CD4-positive, alpha-beta memory T cell (primary cell): ENCODE measurements around the gene KPTN. TPM values are rescaled to one million over a fixed set of nuclear protein-coding genes. Genes with fewer than 3 reads are reported as not detected.
A peak's percentile ranks its signal among the peaks of the same experiment; 100 is the strongest.

Experiments
- CTCF ChIA-PET: fragments of 350-600 bp; sonication (Branson Sonifier 250); formaldehyde crosslinking; loops from one replicate; lab custom pipeline; 2021; ENCODE audit warnings: inconsistent platforms; ENCODE audit not compliant: partially characterized antibody; lab: Charles Lee
- POLR2A ChIA-PET: fragments of 350-600 bp; sonication (Branson Sonifier 250); formaldehyde crosslinking; loops from one replicate; lab custom pipeline; 2021; ENCODE audit not compliant: partially characterized antibody; lab: Charles Lee
- DNase-seq, 5 donors: peaks; one replicate each; pipeline versions ENCODE4 v3.0.0 to v3.0.0-alpha.2; 2020 to 2022; ENCODE audit warnings: mixed read lengths in 1 of 5
- H3K27ac ChIP-seq: one replicate; pipeline ENCODE4 v1.7.0; 2013; ENCODE audit warnings: low read depth, low read length
- H3K27me3 ChIP-seq: 2 replicates; pipeline ENCODE4 v1.7.0; 2013; ENCODE audit warnings: mild to moderate bottlenecking, low read length, moderate library complexity; ENCODE audit not compliant: insufficient read depth
- H3K36me3 ChIP-seq: 2 replicates; pipeline ENCODE4 v1.7.0; 2013; ENCODE audit warnings: mild to moderate bottlenecking, low read length, moderate library complexity; ENCODE audit not compliant: insufficient read depth
- H3K4me1 ChIP-seq: 2 replicates; pipeline ENCODE4 v1.7.0; 2013; ENCODE audit warnings: mild to moderate bottlenecking, low read length, moderate library complexity; ENCODE audit not compliant: insufficient read depth
- H3K4me3 ChIP-seq, 2 donors: one replicate each; pipeline ENCODE4 v1.7.0; 2013; ENCODE audit warnings: low read length in 2 of 2, mild to moderate bottlenecking in 1 of 2
- H3K9me3 ChIP-seq, 2 donors: one replicate each; pipeline ENCODE4 v1.7.0; 2013; ENCODE audit warnings: low read length in 2 of 2, control low read depth in 1 of 2; ENCODE audit not compliant: control insufficient read depth in 1 of 2
- H3K27ac Mint-ChIP-seq, 7 donors: one replicate each; pipeline ENCODE4 v1.8.0; 2020 to 2021; ENCODE audit warnings: mixed read lengths in 7 of 7, mild to moderate bottlenecking in 6 of 7, inconsistent platforms in 3 of 7, moderate library complexity in 3 of 7
- H3K27me3 Mint-ChIP-seq, 2 donors: one replicate each; pipeline ENCODE4 v1.8.0; 2020 to 2021; ENCODE audit warnings: mixed read lengths in 2 of 2
- H3K36me3 Mint-ChIP-seq, 2 donors: one replicate each; pipeline ENCODE4 v1.8.0; 2020 to 2021; ENCODE audit warnings: mixed read lengths in 2 of 2, inconsistent platforms in 1 of 2, mild to moderate bottlenecking in 1 of 2
- H3K4me1 Mint-ChIP-seq, 4 donors: one replicate each; pipeline ENCODE4 v1.8.0; 2020 to 2021; ENCODE audit warnings: mixed read lengths in 4 of 4, mild to moderate bottlenecking in 1 of 4
- H3K4me3 Mint-ChIP-seq, 8 donors: one replicate each; pipeline ENCODE4 v1.8.0; 2020 to 2021; ENCODE audit warnings: mixed read lengths in 8 of 8, mild to moderate bottlenecking in 7 of 8, moderate library complexity in 6 of 8, inconsistent platforms in 3 of 8
- H3K9me3 Mint-ChIP-seq, 8 donors: one replicate each; pipeline ENCODE4 v1.8.0; 2020 to 2021; ENCODE audit warnings: mixed read lengths in 8 of 8, mild to moderate bottlenecking in 5 of 8, inconsistent platforms in 3 of 8, moderate library complexity in 1 of 8
- intact Hi-C: fragments of 100-400 bp; cut with micrococcal nuclease; formaldehyde crosslinking; loops from one replicate; pipeline ENCODE4 v1.15.1; 2023
- polyA plus RNA-seq, 2 donors: library from polyadenylated mRNA; unstranded; fragments of 300-500 nt; fragmentation: Illumina TruSeq; gene quantifications; one replicate each; pipeline ENCODE4 v1.2.3, GENCODE V29; 2021
- total RNA-seq, 2 experiments: library from RNA; stranded (reverse); gene quantifications; one replicate each; pipeline ENCODE4 v1.2.3, GENCODE V29; 2021

KPTN gene
- total and polyA plus RNA-seq, 4 experiments from 2014 or later = 4.0 to 10.6 (median 4.6) TPM

DNA sequence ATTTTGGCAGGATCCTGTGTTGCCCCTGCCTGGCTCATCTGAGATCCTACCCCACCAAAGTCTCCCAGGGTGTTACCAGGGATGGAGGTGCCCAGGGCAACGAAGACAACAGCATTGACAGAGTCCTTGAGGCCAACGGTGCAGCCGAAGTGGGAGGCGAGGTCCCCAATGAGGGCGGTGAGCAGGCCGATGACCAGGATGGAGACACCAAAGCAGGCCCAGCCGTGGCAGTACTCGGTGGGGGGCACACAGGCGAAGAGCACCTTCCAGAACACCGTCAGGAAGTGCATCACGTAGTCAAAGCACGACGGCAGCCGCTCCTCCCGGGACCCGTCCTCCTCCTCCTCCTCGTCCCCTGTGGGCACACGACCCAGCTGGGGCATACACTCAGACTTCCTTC lies 51.9 kb downstream of the KPTN start:
- no peaks in the 10 kb centered on the region for H3K36me3 ChIP-seq
- no peaks in the 10 kb centered on the region for H3K36me3 Mint-ChIP-seq
- H3K27ac ChIP-seq = no peak overlapping the region
- peak overlapping the region in 2 of 8 donors; percentile 9 to 62 for H3K4me3 Mint-ChIP-seq
- DNase-seq = no peak
- H3K27me3 Mint-ChIP-seq = peaks cover 16 to 20% of the 10 kb centered on the region in 2 donors
- intact Hi-C loops = no loop called here
- peaks cover 9% of the 10 kb centered on the region for H3K27me3 ChIP-seq
- peaks cover 12 to 29% (median 25%) of the 10 kb centered on the region in 4 donors for H3K4me1 Mint-ChIP-seq
- no peaks in the 10 kb centered on the region for H3K9me3 Mint-ChIP-seq
- CTCF ChIA-PET = interaction anchor here (0.8 to 10.6 kb wide), 7 partner anchors 53 to 356 kb away, joined by 3 to 293 read pairs (median 4); partner anchors contain the start of gene EHD2
- no peak overlapping the region for H3K4me3 ChIP-seq
- H3K4me1 ChIP-seq = peaks cover 36% of the 10 kb centered on the region
- no peaks in the 10 kb centered on the region for H3K9me3 ChIP-seq
- peak overlapping the region in 1 of 7 donors; percentile 32 for H3K27ac Mint-ChIP-seq
- POLR2A ChIA-PET = no interaction called here

DNA sequence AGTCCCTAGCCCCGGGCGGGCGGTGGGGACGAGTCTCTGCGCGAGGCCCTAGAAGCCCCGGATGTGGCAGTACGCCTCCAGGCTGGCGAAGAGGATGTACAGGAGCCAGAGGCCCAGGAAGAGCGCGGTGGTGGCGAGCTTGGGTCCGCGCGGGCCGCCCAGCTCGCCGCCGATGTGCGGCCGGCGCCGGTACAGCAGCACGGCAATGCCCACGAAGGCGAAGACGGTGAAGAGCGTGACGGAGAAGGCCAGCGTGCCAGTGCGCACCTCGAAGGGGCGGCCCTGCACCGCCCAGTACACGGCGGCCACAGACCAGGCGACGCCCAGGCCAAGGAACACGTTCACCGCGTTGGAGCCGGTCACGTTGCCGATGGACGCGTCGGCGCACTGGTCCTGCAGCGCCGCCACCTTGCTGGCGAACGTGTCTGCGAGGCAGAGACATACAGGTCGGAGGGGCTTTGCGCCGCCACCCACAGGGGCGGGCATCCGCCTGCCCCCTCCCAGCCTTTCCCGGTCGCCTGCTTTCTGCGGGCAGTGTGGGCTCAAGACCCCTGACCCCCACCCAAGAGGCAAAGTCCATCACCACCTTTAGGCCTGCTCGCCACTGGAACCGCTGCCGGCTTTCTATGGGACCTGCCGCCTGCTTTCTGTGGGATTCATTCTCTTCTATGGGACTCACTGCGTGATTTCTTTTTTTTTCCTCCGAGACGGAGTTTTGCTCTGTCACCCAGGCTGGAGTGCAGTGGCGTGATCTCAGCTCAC lies 53.8 kb downstream of the KPTN start:
- Histone ChIP-seq H3K4me1 (peaks cover 30% of the 10 kb centered on the region), H3K27ac (no peak overlapping the region), H3K9me3 (no peaks in the 10 kb centered on the region), H3K27me3 (peaks cover 17% of the 10 kb centered on the region), H3K36me3 (no peaks in the 10 kb centered on the region), H3K4me3 (no peak overlapping the region)
- peak overlapping the region in 1 of 7 donors; percentile 32 for H3K27ac Mint-ChIP-seq
- CTCF ChIA-PET = interaction anchor here (1.0 to 1.7 kb wide), 2 partner anchors 270 to 276 kb away, joined by 3 read pairs; no protein-coding TSS in a partner anchor
- peaks cover 7 to 15% (median 14%) of the 10 kb centered on the region in 4 donors for H3K4me1 Mint-ChIP-seq
- peak overlapping the region in 7 of 8 donors; percentile 40 to 72 (median 61) for H3K4me3 Mint-ChIP-seq
- DNase-seq = peak in 1 of 5 donors; percentile 39
- H3K36me3 Mint-ChIP-seq = no peaks in the 10 kb centered on the region
- intact Hi-C loops = no loop called here
- peaks cover 22 to 23% of the 10 kb centered on the region in 2 donors for H3K27me3 Mint-ChIP-seq
- H3K9me3 Mint-ChIP-seq = no peaks in the 10 kb centered on the region
- POLR2A ChIA-PET = interaction anchor here (1.0 kb wide), 1 partner anchor 171 kb away, joined by 3 read pairs; no protein-coding TSS in a partner anchor

DNA sequence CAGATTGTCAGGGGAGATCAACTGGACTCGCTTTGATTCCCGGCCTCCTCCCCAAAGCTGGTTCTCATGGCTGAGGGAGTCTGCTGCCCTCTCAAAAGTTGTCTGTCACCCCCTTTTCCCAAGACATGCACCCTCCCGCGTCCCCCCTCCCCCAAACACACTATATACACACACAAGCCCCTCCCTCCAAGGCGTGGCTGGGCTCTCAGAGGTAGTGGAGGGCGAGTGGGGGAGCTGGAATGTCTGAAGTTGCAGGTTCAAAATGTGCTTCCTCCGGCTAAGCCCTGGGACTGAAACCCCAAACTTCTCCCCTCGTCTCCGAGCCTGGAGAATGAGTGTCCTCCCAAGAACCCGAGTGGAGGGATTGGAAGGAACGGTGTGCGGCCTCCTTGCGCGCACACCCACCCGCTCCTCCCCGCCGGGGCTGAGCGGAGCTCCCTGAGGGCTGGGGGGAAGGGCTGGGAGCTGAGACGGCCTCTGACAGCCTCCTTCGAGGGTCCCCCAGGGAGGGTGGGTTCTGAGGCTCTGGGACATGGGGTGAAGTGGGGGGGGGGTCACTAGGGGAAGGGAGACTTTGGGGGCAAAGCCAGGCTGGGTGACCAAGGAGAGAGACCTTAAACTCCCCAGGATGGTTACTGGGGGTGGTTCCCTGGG lies 54.8 kb downstream of the KPTN start:
- no peak for DNase-seq
- Mint-ChIP-seq H3K36me3 (no peaks in the 10 kb centered on the region), H3K9me3 (peaks cover 0 to 2% (median 0%) of the 10 kb centered on the region in 8 donors), H3K27ac (no peak overlapping the region), H3K27me3 (peaks cover 25 to 26% of the 10 kb centered on the region in 2 donors), H3K4me3 (peak overlapping the region in 4 of 8 donors; percentile 51 to 72 (median 68)), H3K4me1 (peaks cover 6 to 12% (median 11%) of the 10 kb centered on the region in 4 donors)
- intact Hi-C loops = no loop called here
- ChIA-PET CTCF (interaction anchor here (0.9 to 1.9 kb wide), 11 partner anchors 7 to 279 kb away, joined by 3 to 15 read pairs (median 6); partner anchors contain the start of gene NAPA), POLR2A (interaction anchor here (1.0 kb wide), 1 partner anchor 172 kb away, joined by 3 read pairs; no protein-coding TSS in a partner anchor)
- Histone ChIP-seq H3K27ac (no peak overlapping the region), H3K4me1 (peaks cover 26% of the 10 kb centered on the region), H3K27me3 (peaks cover 17% of the 10 kb centered on the region), H3K36me3 (no peaks in the 10 kb centered on the region), H3K9me3 (no peaks in the 10 kb centered on the region), H3K4me3 (no peak overlapping the region)

DNA sequence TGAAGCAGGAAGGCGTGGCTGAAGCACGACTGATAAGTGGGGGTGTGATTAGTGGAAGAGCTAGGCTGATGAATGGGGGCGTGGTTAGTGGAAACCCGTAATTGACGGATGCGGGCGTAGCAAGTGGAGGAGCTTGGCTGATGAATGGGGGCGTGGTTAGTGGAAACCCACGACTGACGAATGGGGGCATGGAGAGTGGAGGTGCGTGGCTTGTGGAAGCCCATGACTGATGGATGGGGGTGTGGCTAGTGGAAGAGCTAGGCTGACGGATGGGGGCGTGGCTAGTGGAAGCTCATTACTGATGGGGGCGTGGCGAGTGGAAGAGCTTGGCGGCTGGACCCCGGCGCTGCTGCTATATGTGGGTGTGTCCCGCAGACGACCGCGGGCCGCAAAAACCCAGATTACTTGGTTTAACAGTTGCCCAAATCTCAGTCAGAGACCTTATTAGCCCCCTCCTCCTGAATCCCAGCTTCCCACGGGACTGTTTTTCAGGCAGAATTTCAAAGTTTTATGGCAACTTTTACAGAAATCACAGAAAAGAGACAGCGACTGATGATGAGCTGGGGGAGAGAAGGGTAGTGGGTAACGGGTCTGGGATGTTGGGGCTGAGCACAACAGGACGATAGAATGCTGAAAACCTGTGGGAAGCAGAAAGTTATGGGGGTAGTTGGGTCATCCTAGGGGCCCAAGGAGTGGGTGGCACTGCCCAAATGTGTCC lies 55.7 kb downstream of the KPTN start:
- peaks cover 6 to 12% (median 12%) of the 10 kb centered on the region in 4 donors for H3K4me1 Mint-ChIP-seq
- peaks cover 26% of the 10 kb centered on the region for H3K4me1 ChIP-seq
- H3K36me3 ChIP-seq = no peaks in the 10 kb centered on the region
- intact Hi-C loops = no loop called here
- H3K27ac ChIP-seq = no peak overlapping the region
- no peaks in the 10 kb centered on the region for H3K36me3 Mint-ChIP-seq
- peak overlapping the region; percentile 21 to 27 for H3K4me3 ChIP-seq
- POLR2A ChIA-PET = interaction anchor here (1.0 kb wide), 1 partner anchor 55 kb away, joined by 3 read pairs; the partner anchor contains the start of gene KPTN
- CTCF ChIA-PET = interaction anchor here (0.6 to 1.9 kb wide), 18 partner anchors 8 to 286 kb away, joined by 3 to 15 read pairs (median 6); partner anchors contain the start of genes DHX34 and NAPA
- no peak overlapping the region for H3K4me3 Mint-ChIP-seq
- DNase-seq = peak; percentile 73 to 96 (median 80)
- H3K27me3 Mint-ChIP-seq = peaks cover 32 to 33% of the 10 kb centered on the region in 2 donors
- no peak overlapping the region for H3K27ac Mint-ChIP-seq
- H3K9me3 ChIP-seq = no peaks in the 10 kb centered on the region
- H3K27me3 ChIP-seq = peaks cover 24% of the 10 kb centered on the region
- peaks cover 0 to 2% (median 0%) of the 10 kb centered on the region in 8 donors for H3K9me3 Mint-ChIP-seq

DNA sequence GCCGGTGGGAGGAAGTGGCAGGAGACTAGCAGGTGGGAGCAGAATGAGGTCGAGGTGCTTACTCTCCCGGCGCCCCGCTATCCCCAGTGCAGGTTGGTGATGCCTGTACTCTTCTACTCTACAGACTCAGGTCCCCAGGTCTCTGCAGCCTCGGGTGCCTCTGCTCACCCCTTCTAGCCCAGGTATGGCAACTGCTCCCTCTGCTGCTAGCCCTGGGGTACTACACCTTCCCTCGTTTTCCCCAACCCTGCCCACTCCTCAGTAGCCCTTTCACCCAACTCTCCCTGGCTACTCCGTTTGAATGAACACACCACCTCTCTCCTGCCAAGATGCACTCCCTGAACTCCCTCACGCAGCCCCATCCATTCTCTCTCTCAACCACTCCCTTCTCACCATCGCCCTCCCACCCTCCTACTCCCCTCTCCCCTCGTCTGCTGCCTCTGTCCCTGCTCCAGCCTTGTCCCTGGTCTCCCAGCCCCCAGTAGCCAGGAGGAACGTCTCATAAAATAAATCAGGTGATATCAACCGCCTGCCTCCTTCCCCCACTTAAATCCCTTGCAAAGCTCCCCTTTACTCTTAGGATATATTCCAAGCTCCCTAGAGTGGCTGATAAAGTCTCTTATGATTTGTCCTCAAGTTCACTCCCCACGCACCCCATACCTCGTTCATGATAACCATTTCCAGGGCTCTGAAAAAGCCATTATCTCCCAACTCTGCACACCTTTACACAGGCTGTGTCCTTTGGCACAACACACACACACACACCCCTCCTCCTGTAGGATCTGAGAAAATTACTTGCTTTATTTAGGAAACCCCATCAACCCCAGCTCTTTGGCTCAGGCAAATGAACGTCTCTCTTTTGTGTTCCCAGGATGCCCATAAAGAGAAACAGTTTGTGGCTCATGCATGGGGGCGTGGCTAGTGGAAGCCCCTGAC lies 56.5 kb downstream of the KPTN start:
- Mint-ChIP-seq H3K27ac (peak overlapping the region in 2 of 7 donors; percentile 43 to 58), H3K4me3 (peak overlapping the region in 3 of 8 donors; percentile 40 to 47 (median 45)), H3K9me3 (peaks cover 0 to 4% (median 0%) of the 10 kb centered on the region in 8 donors), H3K36me3 (peaks cover 0 to 5% of the 10 kb centered on the region in 2 donors), H3K27me3 (peaks cover 39 to 41% of the 10 kb centered on the region in 2 donors), H3K4me1 (peaks cover 12 to 20% (median 16%) of the 10 kb centered on the region in 4 donors)
- H3K4me3 ChIP-seq = peak overlapping the region; percentile 21 to 27
- no peaks in the 10 kb centered on the region for H3K36me3 ChIP-seq
- intact Hi-C loops = loop anchor here (1.0 kb wide), 1 partner anchor 131 kb away; no protein-coding TSS in a partner anchor
- ChIA-PET POLR2A (interaction anchor here (1.0 kb wide), 1 partner anchor 56 kb away, joined by 3 read pairs; the partner anchor contains the start of gene KPTN), CTCF (interaction anchor here (0.6 to 1.9 kb wide), 16 partner anchors 7 to 287 kb away, joined by 3 to 15 read pairs (median 6); partner anchors contain the start of genes DHX34 and NAPA)
- H3K27me3 ChIP-seq = peaks cover 32% of the 10 kb centered on the region
- peak; percentile 60 to 72 (median 67) for DNase-seq
- H3K27ac ChIP-seq = no peak overlapping the region
- H3K9me3 ChIP-seq = no peaks in the 10 kb centered on the region
- peaks cover 26% of the 10 kb centered on the region for H3K4me1 ChIP-seq
